ENCODE data around the gene MRPL24. TPM values are rescaled to one million over a fixed set of nuclear protein-coding genes. Genes with fewer than 3 reads are reported as not detected.
A peak's percentile ranks its signal among the peaks of the same experiment; 100 is the strongest.

Gene MRPL24
- total RNA-seq, 2 donors from 2014 or later, result 39.1 to 86.7 TPM

DNA sequence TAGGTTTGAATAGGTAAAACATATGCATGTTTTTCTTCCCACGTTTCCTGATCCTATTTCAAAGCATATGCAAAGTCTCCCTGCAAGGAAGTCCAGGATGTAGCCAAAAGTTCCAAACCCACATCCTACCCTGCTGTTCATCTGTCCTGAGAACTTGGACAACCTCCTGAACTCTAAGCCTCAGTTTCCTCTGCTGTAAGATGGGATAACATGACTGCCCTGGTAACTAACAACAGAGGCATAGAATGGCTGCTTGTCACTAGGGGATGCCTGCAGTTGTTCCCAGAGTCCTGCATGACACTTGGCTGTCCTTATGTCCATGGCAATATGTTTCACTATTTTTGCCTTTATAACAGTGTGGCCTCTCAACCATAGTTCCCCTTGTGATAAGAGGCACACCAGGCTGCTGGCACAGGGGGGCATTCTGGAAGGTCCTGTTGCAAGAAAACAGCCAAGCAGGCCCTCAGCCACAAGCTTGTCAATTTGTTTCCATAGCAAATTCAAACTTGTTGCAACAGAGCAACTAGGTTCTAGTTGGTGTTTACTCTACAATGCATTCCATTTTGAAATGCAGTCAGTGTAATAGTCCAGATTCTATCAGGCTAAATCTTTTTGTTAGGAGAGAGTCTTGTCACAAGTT is 12.1 kb upstream of the MRPL24 start:
- H3K9ac ChIP-seq (ENCODE audit: low read depth in 2 of 2, low read length in 2 of 2), result peak overlapping the region in 1 of 2 donors; percentile 99
- no peak overlapping the region for H3K4me3 ChIP-seq
- intact Hi-C loops (cut with DNase I), result no loop called here
- no peaks in the 10 kb centered on the region for H3K36me3 ChIP-seq
- H3K27me3 ChIP-seq, result no peaks in the 10 kb centered on the region
- H3K4me1 ChIP-seq, result peaks cover 12% of the 10 kb centered on the region
- no peak for TF ChIP-seq CTCF (IDR thresholded peaks at IDR 0.05)
- DNase-seq, result no peak
- no peaks in the 10 kb centered on the region for H3K9me3 ChIP-seq
- H3K27ac ChIP-seq, result no peak overlapping the region

DNA sequence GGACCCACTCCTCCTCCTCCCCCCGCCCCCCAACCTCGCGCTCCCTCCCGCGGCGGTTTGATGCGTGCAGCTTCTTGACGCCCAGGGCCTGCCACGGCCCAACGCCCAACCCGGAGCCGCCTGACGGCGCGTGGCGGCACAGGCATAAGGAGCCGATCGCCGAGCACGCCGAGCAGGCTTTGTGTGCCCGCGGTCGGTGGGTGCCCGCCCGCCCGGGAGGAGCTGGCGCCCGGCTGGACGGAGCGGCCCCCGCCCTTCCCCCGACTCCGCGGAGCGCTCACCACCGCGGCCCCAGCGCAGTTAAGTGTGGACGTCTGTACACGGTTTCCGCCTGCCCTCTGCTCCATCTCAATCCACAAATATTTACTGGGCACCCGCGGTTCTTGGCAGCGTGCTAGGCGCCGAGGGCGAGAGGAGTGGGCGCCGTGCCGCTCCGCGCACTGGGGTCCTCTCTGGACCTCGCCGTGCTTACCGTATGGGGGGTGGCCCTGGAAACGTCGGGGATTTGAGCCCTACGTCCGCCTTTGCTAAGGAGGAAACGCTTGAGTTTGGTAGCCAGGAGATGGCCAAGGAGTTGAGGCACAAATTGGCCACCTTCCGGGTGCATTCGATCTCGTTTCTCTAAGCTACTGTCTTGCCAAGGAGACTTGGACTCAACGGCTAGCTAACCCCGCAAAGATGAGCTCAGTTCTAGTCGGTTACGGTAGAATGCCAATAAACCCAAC is 11.0 kb upstream of the MRPL24 start:
- peak overlapping the region; percentile 95 for H3K4me3 ChIP-seq
- H3K4me1 ChIP-seq, result peaks cover 18% of the 10 kb centered on the region
- H3K27me3 ChIP-seq, result no peaks in the 10 kb centered on the region
- H3K9ac ChIP-seq (ENCODE audit: low read depth in 2 of 2, low read length in 2 of 2), result peak overlapping the region; percentile 91 to 99
- peak; percentile 99 for DNase-seq
- intact Hi-C loops (cut with DNase I), result no loop called here
- no peaks in the 10 kb centered on the region for H3K36me3 ChIP-seq
- H3K9me3 ChIP-seq, result no peaks in the 10 kb centered on the region
- peak overlapping the region; percentile 94 for H3K27ac ChIP-seq
- TF ChIP-seq CTCF (IDR thresholded peaks at IDR 0.05), result no peak

GRCh38 chr1:156751451-156751756 is 10.5 kb upstream of the MRPL24 start, which contains the start of gene HDGF:
HDGF (minus strand) TSS chr1:156751675; CDS start chr1:156751429, 246 bp downstream.
- intact Hi-C loops (cut with DNase I), result no loop called here
- peaks cover 22% of the 10 kb centered on the region for H3K4me1 ChIP-seq
- DNase-seq, result no peak

DNA sequence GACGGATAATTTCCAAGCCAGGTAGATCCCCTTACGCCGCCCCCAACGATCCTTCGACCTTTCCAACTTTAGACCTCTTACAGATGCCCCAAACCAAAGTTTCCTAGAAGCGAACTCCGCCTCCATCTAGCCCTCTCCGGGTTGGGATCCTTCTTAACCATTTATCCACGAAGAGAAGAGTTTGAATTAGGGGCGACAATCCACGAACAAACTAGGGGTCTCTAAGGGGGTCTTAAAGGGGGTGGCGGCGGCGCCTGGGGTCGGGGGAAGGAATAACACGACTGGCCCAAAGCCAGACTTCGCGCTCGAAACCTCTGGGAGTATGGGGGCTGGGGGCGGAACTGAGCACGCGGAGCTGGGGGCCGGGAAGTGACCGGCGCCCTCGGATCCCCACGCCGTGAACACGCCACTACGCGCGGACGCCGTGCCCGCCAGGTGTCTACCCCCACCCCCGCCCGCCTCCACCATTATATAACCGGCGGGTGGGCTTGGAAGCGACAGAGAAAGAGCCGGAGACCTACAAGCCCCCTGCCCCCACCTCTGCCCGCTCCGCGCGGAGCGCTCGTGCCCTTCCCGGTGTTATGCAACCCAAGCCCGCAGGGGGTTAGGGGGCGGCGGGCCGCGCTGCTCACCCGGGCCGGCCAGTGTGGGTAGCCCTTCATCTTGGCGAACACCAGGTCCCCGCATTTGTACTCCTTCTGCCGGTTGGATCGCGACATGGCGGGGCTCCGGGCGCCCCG is 10.0 kb upstream of the MRPL24 start:
- Histone ChIP-seq H3K27me3 (no peaks in the 10 kb centered on the region), H3K36me3 (no peaks in the 10 kb centered on the region), H3K9me3 (no peaks in the 10 kb centered on the region), H3K4me1 (peaks cover 27% of the 10 kb centered on the region), H3K4me3 (peak overlapping the region; percentile 95), H3K27ac (peak overlapping the region; percentile 94), H3K9ac (ENCODE audit: low read depth in 2 of 2, low read length in 2 of 2) (peak overlapping the region; percentile 98 to 99)
- TF ChIP-seq CTCF (IDR thresholded peaks at IDR 0.05), result no peak
- DNase-seq, result peak; percentile 50
- intact Hi-C loops (cut with DNase I), result no loop called here

More at GRCh38 chr1:156751451-156751756, 10.5 kb upstream of the MRPL24 start, which contains the start of gene HDGF:
- peak within 1 kb of the TSS; percentile 94 for H3K27ac ChIP-seq
- no peaks in the 10 kb centered on the region for H3K27me3 ChIP-seq
- no peaks in the 10 kb centered on the region for H3K9me3 ChIP-seq
- peak within 1 kb of the TSS; percentile 95 for H3K4me3 ChIP-seq
- H3K9ac ChIP-seq (ENCODE audit: low read depth in 2 of 2, low read length in 2 of 2), result peak within 1 kb of the TSS; percentile 99
- H3K36me3 ChIP-seq, result no peaks in the 10 kb centered on the region
- TF ChIP-seq CTCF (IDR thresholded peaks at IDR 0.05), result no peak

DNA sequence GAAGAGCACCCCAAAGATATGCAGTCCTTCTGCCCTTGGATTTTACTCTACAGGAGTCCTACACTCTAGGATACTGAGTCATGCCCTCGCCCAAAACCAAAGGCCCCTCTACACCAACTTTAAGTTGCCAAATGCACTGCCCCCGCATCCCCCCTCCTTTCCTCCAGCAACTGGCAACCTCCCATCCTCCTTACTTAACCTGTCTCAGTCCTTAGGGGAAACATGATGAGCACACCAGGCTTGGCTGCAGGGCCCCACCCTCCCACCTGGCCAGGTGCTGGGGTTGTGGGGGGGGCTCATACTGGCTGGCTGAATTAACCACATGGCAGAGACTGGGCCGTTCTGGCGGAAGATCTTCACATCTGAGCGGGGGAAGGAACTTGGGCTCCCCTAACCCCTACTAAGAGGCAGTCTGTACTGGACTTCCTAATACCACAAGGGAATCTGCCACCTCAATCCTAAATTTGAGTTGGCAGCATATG is 9.3 kb upstream of the MRPL24 start:
- intact Hi-C loops (cut with DNase I), result no loop called here
- no peaks in the 10 kb centered on the region for H3K36me3 ChIP-seq
- no peaks in the 10 kb centered on the region for H3K27me3 ChIP-seq
- no peak for TF ChIP-seq CTCF (IDR thresholded peaks at IDR 0.05)
- H3K4me1 ChIP-seq, result peaks cover 27% of the 10 kb centered on the region
- peak; percentile 73 for DNase-seq
- H3K4me3 ChIP-seq, result peak overlapping the region; percentile 95
- H3K9me3 ChIP-seq, result no peaks in the 10 kb centered on the region
- H3K9ac ChIP-seq (ENCODE audit: low read depth in 2 of 2, low read length in 2 of 2), result peak overlapping the region; percentile 98 to 99
- peak overlapping the region; percentile 94 for H3K27ac ChIP-seq

Measured in colonic mucosa (tissue), 4 donors.